HUES64 (cell line): ENCODE data around the gene SLC66A3.

Experiments used
- H3K27ac ChIP-seq: 2 replicates; pipeline ENCODE4 v1.7.0; 2013; ENCODE audit warnings: low read depth, low read length, inconsistent platforms
- H3K27me3 ChIP-seq: 2 replicates; pipeline ENCODE4 v1.6.1; 2013; ENCODE audit warnings: mild to moderate bottlenecking, low read length; ENCODE audit not compliant: insufficient read depth
- H3K36me3 ChIP-seq: 2 replicates; pipeline ENCODE4 v1.6.1; 2013; ENCODE audit warnings: mild to moderate bottlenecking, low read length; ENCODE audit not compliant: insufficient read depth
- H3K4me1 ChIP-seq: 2 replicates; pipeline ENCODE4 v1.6.1; 2013; ENCODE audit warnings: mild to moderate bottlenecking, low read length, moderate library complexity; ENCODE audit not compliant: insufficient read depth
- H3K4me3 ChIP-seq: 2 replicates; pipeline ENCODE4 v1.5.1; 2013; ENCODE audit warnings: mild to moderate bottlenecking, low read length, moderate library complexity
- H3K9ac ChIP-seq: 2 replicates; pipeline ENCODE4 v1.6.1; 2013; ENCODE audit warnings: mild to moderate bottlenecking, low read depth, low read length
- H3K9me3 ChIP-seq: 2 replicates; pipeline ENCODE4 v1.6.1; 2013; ENCODE audit warnings: low read depth, low read length; ENCODE audit not compliant: insufficient read depth
- WGBS: fragments of 150-250, 120-280 bp; methylation state at CpG from one replicate; pipeline ENCODE4 v1.1.7; 2013; ENCODE audit warnings: missing lambda C conversion rate; 5-methylcytosine and 5-hydroxymethylcytosine counted together

The SLC66A3 gene

DNA sequence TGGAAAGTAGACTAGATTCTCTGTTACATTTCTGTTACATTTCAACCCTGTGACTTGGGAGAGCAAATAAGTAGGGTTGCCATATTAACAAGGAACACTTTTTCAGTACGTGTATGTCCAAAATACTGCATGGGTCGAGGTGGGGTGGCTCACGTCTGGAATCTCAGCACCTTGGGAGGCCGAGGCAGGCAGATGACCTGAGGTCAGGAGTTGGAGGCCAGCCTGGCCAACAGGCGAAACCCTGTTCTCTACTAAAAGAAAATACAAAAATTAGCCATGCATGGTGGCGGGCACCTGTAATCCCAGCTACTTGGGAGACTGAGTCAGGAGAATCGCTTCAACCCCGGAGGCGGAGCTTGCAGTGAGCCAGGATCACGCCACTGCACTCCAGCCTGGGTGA, 11.2 kb downstream of the SLC66A3 start:
- 95% methylated on average over 10 of the region's 10 CpGs for WGBS
- Histone ChIP-seq H3K4me3 (no peak overlapping the region), H3K27me3 (no peaks in the 10 kb centered on the region), H3K27ac (no peak overlapping the region), H3K36me3 (no peaks in the 10 kb centered on the region), H3K4me1 (no peaks in the 10 kb centered on the region), H3K9ac (no peak overlapping the region), H3K9me3 (no peaks in the 10 kb centered on the region)

DNA sequence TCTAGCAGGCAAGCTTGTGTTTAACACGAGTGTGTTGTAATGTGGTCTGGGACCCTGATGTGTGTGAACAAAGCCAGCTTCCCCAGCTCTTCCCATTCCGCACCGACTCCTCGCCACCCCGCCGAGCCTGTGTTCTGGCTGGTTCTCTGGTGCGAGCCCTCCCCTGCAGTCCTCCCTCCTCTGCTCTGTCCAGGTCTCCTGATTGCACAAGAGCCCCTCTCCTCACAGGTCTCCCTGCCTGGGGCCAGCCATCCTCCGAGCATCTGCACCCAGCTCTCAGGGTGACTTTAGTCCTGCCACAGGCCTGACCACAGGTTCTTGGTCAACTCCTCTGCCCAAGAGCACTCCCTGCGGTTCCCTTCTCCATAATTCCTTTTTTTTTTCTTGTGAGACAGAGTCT, 13.2 kb downstream of the SLC66A3 start:
- H3K4me1 ChIP-seq = no peaks in the 10 kb centered on the region
- H3K36me3 ChIP-seq = no peaks in the 10 kb centered on the region
- 81% methylated on average over 9 of the region's 9 CpGs for WGBS
- H3K27ac ChIP-seq = no peak overlapping the region
- no peaks in the 10 kb centered on the region for H3K9me3 ChIP-seq
- H3K4me3 ChIP-seq = no peak overlapping the region
- H3K27me3 ChIP-seq = no peaks in the 10 kb centered on the region
- H3K9ac ChIP-seq = no peak overlapping the region

DNA sequence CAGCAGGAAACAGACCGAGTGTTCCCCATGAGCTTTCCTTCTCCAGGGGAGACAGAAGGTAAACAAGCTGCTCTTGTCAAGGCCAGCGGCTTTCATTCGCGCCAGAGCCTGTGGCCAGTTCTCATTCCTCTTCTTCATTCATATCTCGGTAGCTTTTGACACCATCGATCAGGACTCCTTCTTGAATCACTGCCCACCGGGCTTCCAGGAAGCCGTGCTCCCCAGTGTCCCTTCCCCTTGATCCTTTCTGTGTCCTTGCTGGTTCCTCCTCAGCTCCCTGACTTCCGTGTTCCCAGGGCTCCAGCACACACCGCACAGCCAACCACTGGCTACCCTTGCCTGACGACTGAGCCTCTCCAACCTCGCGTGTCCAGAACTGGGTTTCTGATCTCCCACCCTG, 14.1 kb downstream of the SLC66A3 start:
- Histone ChIP-seq H3K4me1 (no peaks in the 10 kb centered on the region), H3K9me3 (no peaks in the 10 kb centered on the region), H3K9ac (no peak overlapping the region), H3K27me3 (no peaks in the 10 kb centered on the region), H3K36me3 (no peaks in the 10 kb centered on the region), H3K4me3 (no peak overlapping the region), H3K27ac (no peak overlapping the region)
- WGBS = 94% methylated on average over 13 of the region's 13 CpGs

DNA sequence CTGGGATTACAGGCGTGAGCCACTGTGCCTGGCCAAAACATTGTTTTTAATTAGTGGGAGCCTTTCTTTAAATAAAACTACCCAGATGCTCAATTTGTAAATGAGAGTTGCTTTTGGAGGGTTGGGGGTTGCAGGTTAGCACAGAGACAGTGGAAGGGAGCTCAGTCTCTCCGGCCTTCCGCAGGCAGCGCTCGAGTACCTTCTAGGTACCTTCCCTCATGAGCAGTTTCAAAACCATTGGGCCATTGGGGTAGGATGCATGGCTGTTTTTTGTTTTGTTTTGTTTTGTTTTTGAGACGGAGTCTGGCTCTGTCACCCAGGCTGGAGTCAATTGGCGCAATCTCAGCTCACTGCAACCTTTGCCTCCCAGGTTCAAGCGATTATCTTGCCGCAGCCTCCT, 19.0 kb downstream of the SLC66A3 start:
- no peaks in the 10 kb centered on the region for H3K36me3 ChIP-seq
- no peak overlapping the region for H3K9ac ChIP-seq
- H3K27ac ChIP-seq = no peak overlapping the region
- WGBS = 97% methylated on average over 9 of the region's 9 CpGs
- no peak overlapping the region for H3K4me3 ChIP-seq
- H3K27me3 ChIP-seq = no peaks in the 10 kb centered on the region
- H3K4me1 ChIP-seq = no peaks in the 10 kb centered on the region
- H3K9me3 ChIP-seq = no peaks in the 10 kb centered on the region

DNA sequence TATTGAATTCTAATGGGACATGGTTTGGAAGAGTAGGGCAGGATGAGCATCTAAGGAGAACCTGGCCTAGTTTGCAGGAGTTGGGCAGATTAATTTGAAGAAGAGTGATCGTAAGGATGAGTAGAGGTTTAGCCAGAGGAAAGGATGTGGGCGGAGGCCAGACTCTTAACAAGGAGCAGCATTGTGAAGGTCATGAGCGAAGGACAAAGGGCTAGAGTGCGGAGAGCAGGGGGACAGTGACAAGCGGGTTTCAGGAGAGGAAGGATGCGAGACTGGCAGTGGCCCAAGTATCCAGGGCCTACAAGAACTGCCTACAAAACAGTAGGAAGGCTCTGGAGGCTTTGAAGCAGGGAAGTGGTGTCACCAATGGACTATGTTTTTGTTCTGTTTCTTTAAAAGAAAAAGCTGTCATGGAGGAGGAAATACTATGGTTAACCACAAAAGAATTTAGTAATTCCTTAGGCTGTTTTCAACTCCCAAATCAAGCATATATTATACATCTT, 20.1 kb downstream of the SLC66A3 start:
- no peak overlapping the region for H3K27ac ChIP-seq
- 89% methylated on average over 6 of the region's 6 CpGs for WGBS

DNA sequence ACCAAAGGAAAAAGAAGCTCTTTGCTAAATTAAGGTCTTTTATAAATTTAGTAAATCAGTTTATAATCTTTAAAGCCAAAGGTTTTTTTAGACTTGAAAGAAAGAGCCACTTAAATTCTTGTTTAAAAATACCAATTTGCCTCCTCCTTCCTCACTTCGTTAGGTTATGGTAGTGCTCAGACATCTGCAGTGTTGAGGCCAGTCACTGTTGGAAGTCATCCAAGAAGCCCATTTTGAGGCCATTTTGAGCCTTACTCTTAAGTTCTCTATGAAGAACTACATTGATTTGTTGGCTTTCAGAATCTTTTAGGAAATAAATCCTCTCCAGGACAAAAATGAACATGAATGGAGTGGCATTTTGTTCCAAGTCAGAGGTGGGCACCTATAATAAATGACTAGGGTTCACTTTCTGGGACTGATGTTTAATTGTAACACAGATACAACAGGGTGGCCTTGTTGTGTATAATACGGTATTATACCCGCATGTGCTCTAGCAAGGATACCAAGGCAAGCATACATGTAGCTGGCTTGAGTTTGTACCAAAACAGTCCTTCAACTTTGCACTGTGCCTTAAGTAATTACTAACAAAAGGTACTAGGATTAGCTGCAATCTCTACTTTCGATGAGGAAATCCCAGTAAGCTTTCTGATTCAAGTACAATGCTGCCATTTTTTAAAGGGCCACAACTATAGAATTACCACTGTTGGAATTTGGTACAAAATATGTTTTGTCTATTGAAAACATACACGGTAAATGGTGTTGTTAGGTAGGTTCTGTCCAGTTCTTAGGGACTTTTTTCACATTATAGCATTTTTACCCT, 22.8 kb downstream of the SLC66A3 start:
- no peaks in the 10 kb centered on the region for H3K4me1 ChIP-seq
- peaks cover 19% of the 10 kb centered on the region for H3K36me3 ChIP-seq
- H3K9me3 ChIP-seq = no peaks in the 10 kb centered on the region
- H3K27ac ChIP-seq = no peak overlapping the region
- 74% methylated on average over 4 of the region's 5 CpGs for WGBS
- H3K9ac ChIP-seq = no peak overlapping the region
- H3K4me3 ChIP-seq = no peak overlapping the region
- no peaks in the 10 kb centered on the region for H3K27me3 ChIP-seq

More for the DNA sequence above, 20.1 kb downstream of the SLC66A3 start:
- no peaks in the 10 kb centered on the region for H3K4me1 ChIP-seq
- H3K27me3 ChIP-seq = no peaks in the 10 kb centered on the region
- H3K36me3 ChIP-seq = peaks cover 4% of the 10 kb centered on the region; the same call in 1 of the 2 replicates
- H3K4me3 ChIP-seq = no peak overlapping the region
- no peaks in the 10 kb centered on the region for H3K9me3 ChIP-seq
- H3K9ac ChIP-seq = no peak overlapping the region

DNA sequence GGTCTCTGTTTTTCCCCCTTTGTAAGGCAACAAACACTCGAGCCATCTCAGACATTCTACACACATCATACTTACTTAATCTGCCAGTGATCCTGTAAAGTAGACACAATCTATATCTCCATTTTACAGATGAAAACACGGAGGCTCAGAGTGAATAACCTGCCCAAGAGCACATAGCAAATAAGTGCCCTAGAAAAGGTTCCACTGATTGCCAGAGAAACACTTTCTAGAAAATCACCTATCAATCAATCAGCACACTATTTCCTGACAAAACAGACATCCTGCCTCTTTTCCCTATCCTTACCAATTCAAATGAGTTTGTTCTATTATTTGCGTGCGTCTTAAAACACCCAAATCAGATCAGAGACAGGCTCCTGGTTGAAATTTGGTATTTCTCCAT, 23.9 kb downstream of the SLC66A3 start:
- 93% methylated on average over 4 of the region's 4 CpGs for WGBS
- no peak overlapping the region for H3K9ac ChIP-seq
- H3K9me3 ChIP-seq = no peaks in the 10 kb centered on the region
- no peaks in the 10 kb centered on the region for H3K4me1 ChIP-seq
- H3K36me3 ChIP-seq = peaks cover 28% of the 10 kb centered on the region
- no peaks in the 10 kb centered on the region for H3K27me3 ChIP-seq
- H3K4me3 ChIP-seq = no peak overlapping the region
- H3K27ac ChIP-seq = no peak overlapping the region

DNA sequence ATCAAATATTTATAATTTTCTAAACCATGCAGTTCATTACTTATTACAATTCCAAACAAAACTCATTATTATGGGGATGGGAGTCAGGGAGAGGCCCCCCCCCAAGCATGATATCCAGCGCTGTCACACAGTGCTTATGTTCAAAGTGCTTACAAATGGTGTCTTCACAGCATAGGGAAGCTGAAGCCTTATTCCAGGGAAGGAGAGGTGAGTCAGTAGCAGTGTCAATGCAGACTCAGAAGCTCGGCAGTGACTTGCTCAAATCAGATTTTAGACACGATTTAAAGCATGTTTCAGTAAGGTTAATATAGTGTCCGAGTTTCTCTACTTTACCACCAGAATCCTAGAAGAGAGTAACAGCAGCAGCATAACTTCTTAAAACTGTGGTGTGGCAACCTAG, 24.6 kb downstream of the SLC66A3 start:
- no peak overlapping the region for H3K27ac ChIP-seq
- no peaks in the 10 kb centered on the region for H3K4me1 ChIP-seq
- H3K4me3 ChIP-seq = no peak overlapping the region
- peaks cover 28% of the 10 kb centered on the region for H3K36me3 ChIP-seq
- 97% methylated on average over 4 of the region's 4 CpGs for WGBS
- H3K27me3 ChIP-seq = no peaks in the 10 kb centered on the region
- no peak overlapping the region for H3K9ac ChIP-seq
- no peaks in the 10 kb centered on the region for H3K9me3 ChIP-seq

DNA sequence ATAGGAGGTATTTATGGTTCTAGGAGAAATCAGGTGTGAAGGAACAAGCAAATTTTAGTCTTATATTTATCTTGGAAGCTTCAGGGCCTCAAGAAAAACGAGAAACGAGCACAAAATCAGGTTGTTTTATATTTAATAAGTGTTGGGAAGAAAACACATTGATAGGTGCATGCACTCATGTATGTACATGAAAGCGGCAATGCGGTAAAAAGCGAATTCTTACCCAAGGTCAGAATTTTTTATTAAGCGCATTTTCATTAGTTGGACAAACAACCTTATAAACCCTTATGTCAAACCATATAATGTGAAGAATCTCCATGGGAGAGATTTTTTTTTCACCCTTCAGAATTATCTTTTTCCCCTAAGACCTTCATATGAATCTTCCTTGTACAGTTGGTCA, 25.4 kb downstream of the SLC66A3 start:
- Histone ChIP-seq H3K9me3 (no peaks in the 10 kb centered on the region), H3K9ac (no peak overlapping the region), H3K4me3 (no peak overlapping the region), H3K27me3 (no peaks in the 10 kb centered on the region), H3K27ac (no peak overlapping the region), H3K36me3 (peaks cover 30% of the 10 kb centered on the region), H3K4me1 (no peaks in the 10 kb centered on the region)
- WGBS = 97% methylated on average over 6 of the region's 6 CpGs

DNA sequence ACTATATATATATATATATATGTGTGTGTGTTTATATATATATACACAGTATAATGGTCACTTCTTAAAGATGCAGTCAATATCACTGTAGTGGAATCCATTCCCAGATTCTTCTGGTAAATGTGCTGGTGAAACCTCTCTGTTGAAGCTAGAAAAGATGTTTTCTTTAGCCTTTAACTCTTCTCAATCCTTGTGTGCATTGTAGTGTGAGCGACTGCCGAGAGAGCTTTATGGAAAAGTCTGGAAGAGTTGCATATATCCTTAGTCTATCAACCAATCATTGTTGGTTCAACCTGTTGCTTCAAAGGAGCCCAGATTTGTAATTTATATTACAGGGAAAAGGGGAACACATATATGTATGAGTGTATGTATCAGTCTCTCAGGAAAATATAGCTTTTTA, 27.7 kb downstream of the SLC66A3 start:
- H3K9ac ChIP-seq = no peak overlapping the region
- no peak overlapping the region for H3K4me3 ChIP-seq
- H3K27ac ChIP-seq = no peak overlapping the region
- H3K27me3 ChIP-seq = no peaks in the 10 kb centered on the region
- no CpG with 5 or more reads among the region's 2 CpGs for WGBS
- no peaks in the 10 kb centered on the region for H3K9me3 ChIP-seq
- H3K4me1 ChIP-seq = no peaks in the 10 kb centered on the region
- peaks cover 40% of the 10 kb centered on the region for H3K36me3 ChIP-seq

DNA sequence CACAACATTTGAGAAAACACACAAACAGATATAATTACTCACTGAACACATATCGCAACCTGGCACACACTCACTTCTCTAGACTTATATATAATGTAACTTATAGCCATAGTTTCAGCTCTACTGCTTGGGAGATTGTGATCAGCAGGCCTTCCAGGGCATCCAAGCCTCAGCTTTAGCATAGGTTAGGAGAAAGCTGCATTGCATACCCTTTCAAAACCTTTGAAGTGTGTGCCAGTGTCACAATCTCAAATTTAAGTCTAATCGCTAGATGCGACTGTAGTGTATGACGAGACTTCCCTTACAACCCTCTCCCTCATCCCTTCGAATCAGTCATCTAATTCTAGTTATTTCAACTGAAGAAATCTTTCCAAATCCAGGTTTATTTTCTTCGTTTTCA, 30.9 kb downstream of the SLC66A3 start:
- Histone ChIP-seq H3K9me3 (no peaks in the 10 kb centered on the region), H3K4me3 (no peak overlapping the region), H3K36me3 (peaks cover 58% of the 10 kb centered on the region), H3K9ac (no peak overlapping the region), H3K27me3 (no peaks in the 10 kb centered on the region), H3K27ac (no peak overlapping the region), H3K4me1 (no peaks in the 10 kb centered on the region)
- 96% methylated on average over 6 of the region's 6 CpGs for WGBS
